ENCODE data around the gene TEKTIP1.

The TEKTIP1 gene

GRCh38 chr19:3585301-3586126 is 46.5 kb downstream of the TEKTIP1 start, which contains the start of gene GIPC3:
Gene GIPC3 (plus strand): TSS chr19:3585478. CDS start chr19:3585598, 120 bp downstream.
- no peak for DNase-seq (ENCODE audit: low read depth)

- no peak for DNase-seq (ENCODE audit: low read depth)
Observed at GRCh38 chr19:3586127-3586626, 47.2 kb downstream of the TEKTIP1 start.

GRCh38 chr19:3586707-3587346 is 47.9 kb downstream of the TEKTIP1 start:
- no peak for DNase-seq (ENCODE audit: low read depth)

- DNase-seq (ENCODE audit: low read depth), result no peak
Observed at GRCh38 chr19:3589439-3589838, 50.5 kb downstream of the TEKTIP1 start.

- DNase-seq (ENCODE audit: low read depth), result no peak
Observed at GRCh38 chr19:3589949-3590348, 51.0 kb downstream of the TEKTIP1 start.

- DNase-seq (ENCODE audit: low read depth), result no peak
Observed at GRCh38 chr19:3590991-3591659, 52.2 kb downstream of the TEKTIP1 start.

GRCh38 chr19:3591876-3592613 is 53.1 kb downstream of the TEKTIP1 start:
- DNase-seq (ENCODE audit: low read depth), result no peak

- DNase-seq (ENCODE audit: low read depth), result no peak
Observed at GRCh38 chr19:3593156-3593555, 54.2 kb downstream of the TEKTIP1 start.

All from stimulated activated CD8-positive, alpha-beta memory T cell treated with anti-CD3 and anti-CD28 coated beads, Interleukin-15, amount 100 ng/mL, for 24 hours (primary cell).